GM21423 (cell line): ENCODE results near the gene TNXB.
"Not testable (repeated sequence)": the region's sequence is repeated elsewhere in the genome, so short reads cannot be mapped to it uniquely, and the experiment has no call there.

Source experiments
- ATAC-seq: cut with Tn5 transposase; IDR thresholded peaks from one replicate; pipeline ENCODE4 v1.9.1; 2021; ENCODE audit warnings: mild to moderate bottlenecking, moderate library complexity; ENCODE audit not compliant: unreplicated experiment

The TNXB gene

DNA sequence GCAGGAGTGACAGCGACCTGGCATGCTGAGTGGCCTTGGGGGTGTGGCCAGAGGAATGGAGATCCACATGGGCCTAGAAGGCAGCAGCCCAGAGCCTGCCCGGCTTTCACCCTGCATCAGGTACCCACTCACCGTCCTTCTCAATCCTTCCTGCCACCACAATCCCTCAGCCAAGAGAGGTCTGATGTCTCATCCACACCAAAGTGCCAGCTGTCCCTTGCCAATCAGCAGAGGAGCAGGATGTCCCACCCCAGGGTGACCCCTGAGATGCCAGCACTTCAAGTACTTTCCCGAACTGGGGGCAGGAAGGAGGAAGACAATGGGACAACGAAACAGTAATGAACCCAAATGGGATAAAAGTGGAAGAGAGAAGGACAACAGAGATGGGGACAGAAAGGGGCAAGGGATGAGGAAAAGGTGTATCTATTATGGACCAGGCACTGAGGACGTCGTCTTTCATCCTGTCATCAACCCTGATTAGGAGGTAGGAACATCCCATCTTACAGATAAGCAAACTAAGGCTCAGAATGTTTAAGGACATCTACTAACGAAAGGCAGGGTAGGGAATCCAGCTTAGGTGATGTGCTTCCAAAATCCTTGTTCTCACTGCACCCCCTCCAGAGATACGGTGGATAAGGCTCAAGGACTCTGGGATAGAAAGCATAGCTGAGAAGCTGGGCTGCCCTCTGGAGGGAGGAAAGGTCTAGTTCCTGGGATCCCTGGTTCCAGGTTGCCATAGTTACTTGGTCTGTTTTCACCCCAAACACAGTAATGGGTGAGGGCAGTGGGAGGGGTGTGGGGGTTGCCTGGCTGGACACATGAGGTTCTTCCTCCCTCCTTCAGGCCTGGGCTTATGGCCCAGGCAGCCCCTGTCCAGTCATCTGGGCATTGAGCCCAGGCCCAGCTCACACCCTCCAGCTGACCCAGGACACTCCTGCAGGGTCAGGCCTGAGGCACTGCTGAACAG lies 4.5 kb upstream of the TNXB start:
- no peak for ATAC-seq

DNA sequence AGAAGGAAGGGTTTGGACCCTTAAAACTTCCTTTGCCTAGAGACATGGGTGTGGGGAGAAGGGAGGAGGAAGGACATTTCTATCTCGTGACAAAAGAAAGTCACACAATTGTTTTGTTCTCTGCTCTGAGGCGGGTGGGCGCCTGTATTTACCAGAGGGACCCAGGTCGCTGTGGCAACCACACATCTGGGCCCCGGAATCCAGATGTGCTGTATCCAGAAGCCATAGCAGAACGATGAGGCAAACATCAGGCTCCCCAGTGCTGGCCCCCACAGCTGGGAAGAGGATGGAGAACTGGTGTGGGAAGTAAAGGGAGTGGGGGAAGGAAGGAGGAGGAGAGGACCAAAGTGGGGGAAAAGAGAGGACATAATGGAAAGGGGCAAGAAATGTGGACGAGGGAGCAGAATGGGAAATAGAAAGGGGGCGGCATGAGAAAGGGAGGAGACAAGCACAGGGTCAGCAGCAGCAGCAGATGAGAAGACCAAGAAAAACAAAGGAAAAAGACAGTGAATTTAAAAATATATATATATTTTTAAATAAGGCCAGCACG lies 3.4 kb upstream of the TNXB start:
- no peak for ATAC-seq

DNA sequence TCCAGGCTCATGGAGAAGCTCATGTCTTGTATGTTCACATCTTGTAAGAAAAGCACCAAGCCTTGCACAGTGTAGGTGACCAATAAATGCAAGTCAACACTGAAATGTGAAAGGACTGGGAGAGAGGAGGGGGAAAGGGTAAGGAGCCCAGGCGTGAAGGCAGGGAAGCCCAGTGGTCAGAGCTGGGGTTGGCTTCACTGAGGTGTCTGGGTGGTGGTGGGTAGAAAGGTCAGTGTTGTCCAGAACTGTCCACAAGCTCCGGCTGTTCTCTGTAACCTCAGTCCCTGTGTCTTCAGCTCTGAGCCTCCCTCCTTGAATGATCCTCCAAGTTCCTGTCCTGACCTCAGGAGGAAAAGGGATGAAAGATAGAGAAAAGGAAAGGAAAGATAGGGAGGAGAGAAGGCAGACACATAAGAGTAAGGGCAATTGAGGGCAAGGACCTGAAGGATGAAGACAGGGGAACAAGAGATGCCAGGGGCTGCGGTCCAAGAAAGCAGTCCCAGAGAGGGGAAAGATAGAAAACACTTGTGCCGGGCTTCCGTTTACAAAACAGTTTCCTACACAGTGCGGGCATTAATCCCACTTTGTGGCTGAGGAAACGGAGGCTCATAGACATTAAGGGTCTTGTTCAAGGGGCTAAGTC lies 2.4 kb upstream of the TNXB start:
- no peak for ATAC-seq

DNA sequence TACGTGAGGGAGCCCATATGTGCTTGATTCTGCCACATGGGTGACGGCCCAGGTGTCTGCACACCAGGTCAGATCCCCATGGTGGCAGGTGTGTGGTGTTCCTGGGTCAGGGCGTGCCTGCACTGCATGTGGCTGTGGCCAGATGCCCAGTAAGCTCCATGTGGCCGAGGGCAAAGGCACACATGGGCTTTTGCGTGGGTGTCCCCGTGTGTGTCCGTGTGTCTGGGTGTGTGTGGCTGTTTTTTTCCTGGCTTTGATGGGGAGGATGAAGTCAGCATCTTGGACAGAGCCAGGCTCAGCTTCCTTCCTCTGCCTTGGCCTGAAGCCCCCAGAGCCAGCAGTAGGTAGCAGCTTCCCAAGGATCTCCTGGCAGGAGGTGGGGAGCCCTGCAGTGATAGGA lies 1.5 kb upstream of the TNXB start:
- no peak for ATAC-seq

DNA sequence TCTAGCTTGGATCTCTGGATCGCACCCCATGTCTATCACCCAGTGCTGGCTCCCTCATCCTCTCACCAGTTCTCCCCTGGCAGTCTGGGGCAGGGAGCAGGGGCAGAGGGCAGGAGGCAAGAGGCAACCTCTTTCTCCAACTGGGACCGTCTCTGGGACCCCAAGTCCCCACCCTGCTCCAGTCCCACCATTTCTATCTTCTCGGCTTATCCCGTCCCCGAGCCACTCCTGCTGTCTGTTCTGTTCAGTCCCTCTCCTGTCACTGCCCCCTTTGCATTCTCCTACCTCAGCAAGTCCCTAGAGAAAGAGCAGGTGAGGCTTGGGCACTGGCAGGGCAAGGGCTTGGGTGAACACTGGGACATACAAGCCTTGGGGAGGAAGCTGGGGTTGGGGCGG lies 625 bp upstream of the TNXB start:
- ATAC-seq = no peak

DNA sequence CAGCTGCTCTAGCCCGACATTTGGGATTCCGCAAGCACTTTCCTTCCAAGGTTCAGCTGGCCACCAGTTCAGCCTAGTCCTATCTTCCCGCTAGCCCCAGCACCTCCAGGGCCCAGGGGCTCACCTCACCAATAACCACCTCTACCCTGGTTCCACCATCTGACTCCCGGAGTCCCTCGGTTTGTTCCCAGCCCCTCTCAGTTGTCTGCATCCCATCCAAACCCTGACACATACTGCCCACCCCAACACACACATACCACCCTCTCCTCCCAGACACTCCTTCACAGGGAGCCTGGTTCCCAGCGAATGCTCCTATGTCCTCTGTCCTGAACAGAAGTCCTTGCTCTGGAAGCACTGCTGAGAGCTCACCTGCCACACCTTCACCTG lies 418 bp downstream of the TNXB start:
- no peak for ATAC-seq

DNA sequence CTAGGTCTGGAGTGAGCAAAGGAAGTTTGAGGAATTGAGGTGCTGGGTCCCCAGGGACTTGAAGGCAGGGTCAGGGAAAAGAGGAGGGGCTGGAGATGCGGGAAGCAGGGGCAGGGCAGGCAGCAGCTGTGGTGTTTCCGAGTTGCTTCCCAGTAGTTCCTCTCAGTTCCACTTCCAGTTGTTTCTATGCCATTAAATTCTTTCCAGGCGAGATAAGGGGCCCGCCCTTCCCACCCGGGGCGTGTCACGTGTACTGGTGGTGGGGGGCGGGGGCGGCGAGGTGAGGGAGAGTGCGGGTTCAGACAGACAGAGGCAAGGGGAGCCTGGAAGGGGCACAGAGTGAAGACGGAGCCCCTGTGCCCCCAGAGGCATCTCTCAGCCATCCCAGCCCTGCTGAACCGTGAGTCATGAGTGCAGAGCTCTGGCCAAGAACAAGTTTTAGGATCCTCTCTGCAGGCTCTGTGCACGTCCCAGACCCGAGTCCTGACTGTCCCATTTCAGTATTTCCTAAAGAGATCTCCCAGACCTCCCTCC lies 977 bp downstream of the TNXB start:
- no peak for ATAC-seq

DNA sequence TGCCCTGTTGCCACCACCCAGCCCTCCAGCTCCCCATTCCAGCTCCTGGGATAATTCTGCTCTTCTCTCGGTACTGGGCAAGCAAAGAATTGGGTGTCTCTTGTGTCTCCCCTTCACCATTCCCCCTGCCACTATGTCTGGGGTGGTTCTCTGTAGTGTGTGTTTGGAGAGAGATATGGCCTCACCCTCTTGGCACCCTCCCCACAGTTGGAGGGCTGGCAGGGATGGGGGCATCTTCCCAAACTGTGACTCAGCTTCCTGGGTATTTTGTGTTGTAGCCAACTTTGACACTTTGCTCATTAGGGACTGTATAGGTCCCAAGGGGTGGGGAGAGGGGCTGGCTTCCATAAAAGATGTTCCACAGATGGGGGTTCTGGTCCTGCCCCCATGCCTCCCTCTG lies 1.7 kb downstream of the TNXB start:
- no peak for ATAC-seq

DNA sequence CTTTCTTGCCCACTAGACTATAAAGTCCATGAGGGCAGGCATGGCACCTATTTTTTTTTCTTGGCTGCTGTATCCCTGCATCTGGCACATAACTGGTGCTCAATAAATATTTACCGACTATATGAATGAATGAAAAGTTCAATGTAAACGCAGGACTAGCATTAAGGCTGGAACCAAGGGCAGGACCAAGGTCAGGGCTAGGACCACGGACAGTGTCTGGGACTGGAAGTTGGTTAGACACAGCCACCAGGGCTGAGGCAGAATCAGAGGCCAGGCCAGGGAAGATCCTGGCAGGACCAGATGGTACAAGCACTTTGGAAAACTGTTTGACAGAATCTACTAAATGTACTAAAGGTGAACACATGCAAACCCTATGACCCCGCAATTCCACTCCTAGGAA lies 3.7 kb downstream of the TNXB start:
- ATAC-seq = no peak

DNA sequence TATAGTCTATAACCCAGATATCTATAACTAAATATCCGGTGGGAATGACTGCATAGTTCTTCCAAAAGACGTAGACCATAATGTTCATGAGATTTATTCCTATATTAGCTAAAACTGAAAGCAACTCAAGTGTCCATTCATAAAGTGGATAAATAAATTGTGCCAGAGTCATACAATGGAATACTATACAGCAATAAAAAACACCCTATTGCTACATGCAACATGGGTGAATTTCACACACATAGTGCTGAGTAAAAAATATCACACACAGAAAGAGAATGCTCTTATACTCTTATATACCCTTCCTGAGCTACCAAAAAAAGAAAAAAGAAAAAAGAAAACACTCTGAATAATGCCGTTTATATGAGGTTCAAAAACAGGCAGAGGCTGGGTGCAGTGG lies 6.9 kb downstream of the TNXB start:
- ATAC-seq = no peak

DNA sequence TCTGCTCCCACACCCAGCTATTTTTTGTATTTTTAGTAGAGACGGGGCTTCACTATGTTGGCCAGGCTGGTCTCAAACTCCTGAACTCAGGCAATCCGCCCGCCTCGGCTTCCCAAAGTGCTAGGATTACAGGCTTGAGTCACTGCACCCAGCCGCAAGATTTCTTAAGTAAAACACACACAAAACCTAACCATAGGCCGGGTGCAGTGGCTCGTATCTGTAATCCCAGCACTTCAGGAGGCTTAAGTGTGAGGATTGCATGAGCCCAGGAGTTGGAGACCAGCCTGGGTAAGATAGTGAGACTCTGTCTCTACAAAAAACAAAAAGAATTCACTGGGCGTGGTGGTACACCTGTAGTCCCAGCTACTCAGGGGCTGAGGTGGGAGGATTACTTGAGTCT lies 8.9 kb downstream of the TNXB start:
- not testable (repeated sequence) for ATAC-seq

DNA sequence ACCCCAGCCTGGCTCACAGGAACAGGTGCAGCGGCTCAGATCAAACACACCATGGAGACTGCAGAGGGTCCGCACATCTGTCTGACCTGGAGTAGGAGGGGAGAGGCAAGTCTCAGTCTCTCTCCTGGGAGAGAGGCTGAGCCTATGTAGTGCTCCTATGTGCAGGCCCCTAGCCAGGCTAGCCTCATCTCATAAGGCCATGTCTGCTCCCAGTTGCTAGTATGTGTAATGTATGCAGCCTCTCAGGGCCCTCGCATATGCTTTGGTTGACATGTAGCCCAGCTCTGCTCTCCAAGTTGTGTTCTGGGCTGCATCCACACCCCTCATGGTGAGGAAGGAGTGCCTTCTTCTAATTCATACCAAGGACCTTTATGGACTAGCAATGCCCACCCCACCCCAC lies 11.8 kb downstream of the TNXB start:
- ATAC-seq = no peak

DNA sequence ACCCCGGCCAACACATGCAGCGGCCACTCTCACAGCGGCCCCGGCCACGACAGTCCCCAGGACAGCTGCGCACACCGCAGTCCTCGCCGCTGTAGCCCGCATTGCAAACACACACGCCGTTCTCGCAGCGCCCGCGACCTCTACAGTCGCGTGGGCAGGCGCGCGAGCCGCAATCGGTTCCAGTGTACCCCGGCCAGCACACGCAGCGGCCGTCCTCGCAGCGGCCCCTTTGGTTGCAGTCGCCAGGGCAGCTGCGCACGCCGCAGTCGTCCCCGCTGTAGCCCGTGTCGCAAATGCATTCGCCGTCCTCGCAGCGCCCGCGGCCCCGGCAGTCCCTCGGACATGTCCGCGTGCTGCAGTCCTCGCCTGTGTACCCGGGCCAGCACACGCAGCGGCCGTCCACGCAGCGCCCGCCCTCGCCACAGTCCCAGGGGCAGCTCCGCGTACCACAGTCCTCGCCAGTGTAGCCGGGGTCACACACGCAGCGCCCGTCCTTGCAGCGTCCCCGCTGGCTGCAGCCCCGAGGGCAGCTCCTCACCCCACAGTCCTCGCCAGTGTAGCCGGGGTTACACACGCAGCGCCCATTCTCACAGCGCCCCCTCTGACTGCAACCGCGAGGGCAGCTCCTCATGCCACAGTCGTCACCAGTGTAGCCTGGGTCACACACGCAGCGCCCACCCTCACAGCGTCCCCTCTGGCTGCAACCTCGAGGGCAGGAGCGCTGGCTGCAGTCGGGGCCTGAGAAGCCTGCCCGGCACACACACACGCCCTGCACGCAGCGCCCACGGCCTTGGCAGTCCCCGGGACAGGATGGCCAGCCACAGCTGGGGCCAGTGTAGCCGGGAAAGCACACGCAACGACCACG lies 12.5 kb downstream of the TNXB start:
- ATAC-seq = no peak

DNA sequence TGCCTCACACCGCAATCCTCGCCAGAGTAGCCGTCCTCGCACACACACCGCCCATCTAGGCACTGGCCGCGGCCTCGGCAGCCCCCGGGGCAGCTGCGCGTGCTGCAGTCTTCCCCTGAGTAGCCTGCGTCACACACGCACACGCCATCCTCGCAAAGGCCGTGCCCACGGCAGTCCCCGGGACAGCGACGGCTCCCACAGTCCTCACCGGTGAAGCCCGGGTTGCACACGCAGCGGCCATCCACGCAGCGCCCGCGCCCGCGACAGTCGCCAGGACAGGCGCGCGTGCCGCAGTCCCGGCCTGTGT lies 13.1 kb downstream of the TNXB start:
- ATAC-seq = no peak

DNA sequence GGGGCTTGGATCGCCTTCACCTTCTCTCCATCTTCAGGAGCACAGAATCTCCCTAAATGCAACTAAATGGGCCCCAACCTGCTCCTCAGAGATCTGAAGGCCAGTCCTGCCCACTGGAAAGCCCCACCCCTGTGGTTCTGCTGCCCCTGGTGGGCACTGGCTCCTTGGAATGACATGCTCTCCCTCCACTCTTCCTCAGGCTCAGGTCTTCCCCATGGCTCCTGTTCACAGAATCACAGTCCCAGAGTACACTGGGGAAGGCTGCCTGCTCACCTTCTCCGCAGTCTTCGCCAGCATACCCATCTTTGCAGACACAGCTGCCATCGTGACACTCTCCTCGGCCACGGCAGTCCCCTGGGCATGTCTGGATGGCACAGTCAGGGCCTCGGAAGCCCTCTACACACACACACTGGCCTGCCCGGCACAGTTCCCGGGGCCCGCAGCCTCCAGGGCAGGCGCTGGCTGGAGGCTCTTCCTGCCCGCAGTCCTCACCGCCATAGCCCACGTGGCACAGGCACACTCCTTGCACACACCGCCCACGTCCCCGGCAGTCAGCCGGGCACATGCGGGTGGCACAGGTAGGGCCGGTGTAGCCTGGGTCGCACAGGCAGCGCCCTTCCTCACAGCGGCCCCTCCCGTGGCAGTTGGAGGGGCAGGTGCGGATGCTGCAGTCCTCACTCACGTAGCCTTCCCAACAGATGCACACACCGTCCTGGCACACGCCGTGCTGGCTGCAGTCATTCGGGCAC lies 13.6 kb downstream of the TNXB start:
- no peak for ATAC-seq

DNA sequence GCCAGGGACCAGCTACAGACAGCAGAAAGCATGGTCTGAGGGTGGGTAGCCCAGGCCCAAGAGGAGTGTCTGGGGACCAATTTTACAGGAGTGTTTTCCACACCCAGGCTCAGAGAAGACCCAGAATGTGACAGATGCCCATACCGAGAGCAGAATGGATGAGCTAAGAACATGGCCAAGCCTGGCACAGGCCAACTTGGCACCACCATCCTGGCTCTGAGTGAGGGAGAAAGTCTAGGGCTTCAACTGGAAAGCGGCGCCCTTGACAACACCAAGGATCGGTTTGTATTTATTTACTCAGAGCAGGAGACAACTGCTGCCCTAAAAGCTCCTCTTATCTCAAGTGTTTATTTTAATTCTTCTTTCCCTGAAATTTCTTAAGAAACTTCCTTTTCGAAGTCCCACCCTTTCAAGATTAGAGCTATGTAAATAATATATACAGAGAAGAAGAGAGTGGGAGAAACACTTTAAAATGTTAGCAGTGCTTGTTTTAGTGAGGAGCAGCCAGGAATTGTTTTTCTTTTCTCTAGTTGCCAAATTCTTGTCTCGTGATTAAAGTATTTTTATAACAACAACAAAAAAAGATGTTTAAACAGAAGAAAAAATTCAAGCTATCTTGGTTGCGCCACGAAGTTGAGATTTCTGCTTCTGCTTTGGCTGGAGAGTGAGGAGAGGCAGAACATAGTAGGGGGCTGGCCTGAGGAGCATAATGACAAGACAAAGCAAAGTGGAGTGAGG lies 16.2 kb downstream of the TNXB start:
- no peak for ATAC-seq

DNA sequence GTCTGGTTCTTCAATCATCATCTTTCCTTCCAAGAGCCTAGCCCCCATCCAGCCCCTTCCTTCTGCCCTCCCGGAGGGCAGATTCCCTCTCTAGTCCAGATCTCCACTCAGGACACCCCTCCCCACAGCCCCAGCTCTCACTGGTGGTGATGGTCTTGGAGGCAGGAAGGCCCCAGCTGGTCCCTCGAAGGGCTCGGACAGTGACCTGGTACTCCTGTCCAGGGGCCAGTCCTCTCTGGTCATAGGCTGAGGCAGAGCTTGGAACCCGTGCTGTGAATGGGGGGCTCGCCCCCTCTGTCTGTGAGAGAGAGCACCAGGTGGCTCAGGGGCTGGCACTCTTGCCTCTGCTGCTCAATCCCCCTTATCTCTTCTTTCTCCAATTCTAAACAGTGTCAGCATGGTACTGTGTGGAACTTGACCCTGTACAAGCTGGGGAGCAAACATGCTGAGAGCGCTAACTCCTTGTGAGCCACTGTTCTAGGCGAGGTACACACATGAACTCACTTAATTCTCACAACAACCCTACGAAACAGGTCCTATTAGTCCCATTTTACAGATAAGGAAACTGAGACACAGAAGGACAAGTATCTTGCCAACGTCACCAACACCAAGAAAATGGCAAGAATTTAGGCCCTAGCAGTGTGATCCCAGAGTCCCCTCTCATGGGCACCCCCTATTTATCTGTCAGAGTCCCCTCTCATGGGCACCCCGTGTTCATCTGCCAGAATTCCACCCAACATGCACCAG lies 19.9 kb downstream of the TNXB start:
- ATAC-seq = no peak

DNA sequence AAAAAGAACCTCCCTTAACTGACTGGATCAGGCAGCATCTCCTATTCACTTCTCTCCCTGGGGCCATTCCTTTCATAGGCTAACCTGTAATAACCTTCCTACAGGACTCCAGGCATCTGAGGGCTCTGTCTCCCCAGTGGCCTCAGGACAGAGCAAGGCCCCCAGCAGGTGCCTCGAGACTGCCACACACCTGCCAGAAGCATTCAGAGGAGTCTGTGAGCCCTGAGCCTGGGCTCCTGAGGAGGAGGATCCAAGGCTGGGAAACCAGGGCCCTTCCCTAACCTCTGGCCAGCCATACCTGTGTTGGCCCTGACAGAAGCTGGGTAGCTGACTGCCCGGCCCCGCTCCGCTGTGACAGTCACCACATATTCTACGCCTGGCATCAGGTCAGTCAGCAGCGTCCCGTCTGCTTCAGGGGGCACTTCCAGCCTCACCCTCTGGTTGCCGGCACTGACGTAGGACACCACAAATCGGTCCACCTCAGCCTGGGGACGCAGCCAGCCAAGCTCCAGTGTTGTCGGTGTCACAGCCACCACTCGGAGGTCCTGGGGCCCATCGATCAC lies 20.6 kb downstream of the TNXB start:
- ATAC-seq = no peak
